Neural cell (in vitro differentiated cells): ENCODE results near the gene TMUB1. TPM values are rescaled to one million over a fixed set of nuclear protein-coding genes. Genes with fewer than 3 reads are reported as not detected.
A peak's percentile ranks its signal among the peaks of the same experiment; 100 is the strongest.

Experiments used
- H2AFZ ChIP-seq: fragments of 200-600, 300-800 bp; sonication (generic), shearing (Covaris generic); 2 replicates; pipeline ENCODE4 v1.6.0; 2014; ENCODE audit warnings: low read depth, mild to moderate bottlenecking, antibody characterized with exemption, low read length, moderate library complexity
- H3F3A ChIP-seq: fragments of 200-600 bp; shearing (Covaris generic); 2 replicates; pipeline ENCODE4 v1.6.1; 2016; ENCODE audit warnings: mild to moderate bottlenecking, moderate library complexity, mixed read lengths, antibody characterized with exemption, low read length; ENCODE audit not compliant: insufficient read depth, poor library complexity, severe bottlenecking
- H3K27ac ChIP-seq: fragments of 200-600, 300-800 bp; sonication (generic), shearing (Covaris generic); 2 replicates; pipeline ENCODE4 v1.5.1; 2014; ENCODE audit warnings: mild to moderate bottlenecking, low read length, moderate library complexity
- H3K27me3 ChIP-seq: fragments of 300-800, 200-600 bp; sonication (generic), shearing (Covaris generic); 2 replicates; pipeline ENCODE4 v1.6.0; 2014; ENCODE audit warnings: mild to moderate bottlenecking, low read depth, low read length, moderate library complexity; ENCODE audit not compliant: insufficient read depth
- H3K36me3 ChIP-seq: fragments of 300-800, 200-600 bp; sonication (generic), shearing (Covaris generic); 2 replicates; pipeline ENCODE4 v1.5.1; 2014; ENCODE audit warnings: mild to moderate bottlenecking, antibody characterized with exemption, low read length, moderate library complexity; ENCODE audit not compliant: insufficient read depth
- H3K4me2 ChIP-seq: fragments of 300-800, 200-600 bp; sonication (generic), shearing (Covaris generic); 2 replicates; pipeline ENCODE4 v1.6.0; 2014; ENCODE audit warnings: mild to moderate bottlenecking, low read length
- H3K4me3 ChIP-seq: fragments of 300-800, 200-600 bp; sonication (generic), shearing (Covaris generic); 2 replicates; pipeline ENCODE4 v1.5.1; 2014; ENCODE audit warnings: mild to moderate bottlenecking, low read length, moderate library complexity
- H3K79me2 ChIP-seq: fragments of 200-600 bp; shearing (Covaris generic); replicated peaks from 2 replicates; pipeline ENCODE4 v1.6.0; 2014; ENCODE audit warnings: mild to moderate bottlenecking, low read length, moderate library complexity; ENCODE audit not compliant: insufficient read depth
- H3K9ac ChIP-seq: fragments of 300-800, 200-600 bp; sonication (generic), shearing (Covaris generic); 2 replicates; pipeline ENCODE4 v1.6.1; 2016; ENCODE audit warnings: mild to moderate bottlenecking, low read length, mixed read lengths
- H3K9me2 ChIP-seq: fragments of 200-600 bp; shearing (Covaris generic); 2 replicates; pipeline ENCODE4 v1.6.1; 2016; ENCODE audit warnings: mild to moderate bottlenecking, low read length, mixed read lengths; ENCODE audit not compliant: insufficient read depth
- H3K9me3 ChIP-seq: fragments of 200-600, 300-800 bp; sonication (generic), shearing (Covaris generic); 2 replicates; pipeline ENCODE4 v1.6.1; 2016; ENCODE audit warnings: mild to moderate bottlenecking, mixed run types, low read length, moderate library complexity, mixed read lengths
- H4K20me1 ChIP-seq: fragments of 200-600 bp; shearing (Covaris generic); 2 replicates; pipeline ENCODE4 v1.6.1; 2016; ENCODE audit warnings: mild to moderate bottlenecking, mixed run types; ENCODE audit not compliant: insufficient read depth
- EP300 ChIP-seq: fragments of 450-650 bp; conservative IDR thresholded peaks from 2 replicates; pipeline ENCODE4 v1.6.1; 2014; ENCODE audit warnings: antibody characterized with exemption, mild to moderate bottlenecking, moderate library complexity; ENCODE audit not compliant: poor library complexity, severe bottlenecking
- EZH2 ChIP-seq: fragments of 200-600, 300-800 bp; shearing (Covaris generic), sonication (generic); IDR thresholded peaks from 2 replicates; pipeline ENCODE4 v1.6.1; 2014; ENCODE audit warnings: antibody characterized with exemption, low read length, borderline replicate concordance, mild to moderate bottlenecking; ENCODE audit not compliant: insufficient read depth, poor library complexity, severe bottlenecking
- MXI1 ChIP-seq: fragments of 450-650 bp; conservative IDR thresholded peaks from 2 replicates; pipeline ENCODE4 v1.6.1; 2014; ENCODE audit warnings: antibody characterized with exemption, mild to moderate bottlenecking; ENCODE audit not compliant: poor library complexity, severe bottlenecking
- POLR2AphosphoS5 ChIP-seq: IDR thresholded peaks from 2 replicates; pipeline ENCODE4 v1.6.1; 2012
- RAD21 ChIP-seq: fragments of 450-650 bp; conservative IDR thresholded peaks from 2 replicates; pipeline ENCODE4 v1.6.1; 2014; ENCODE audit warnings: antibody characterized with exemption, mild to moderate bottlenecking, moderate library complexity
- SMC3 ChIP-seq: fragments of 450-650 bp; conservative IDR thresholded peaks from 2 replicates; pipeline ENCODE4 v1.6.1; 2014; ENCODE audit warnings: antibody characterized with exemption, mild to moderate bottlenecking, moderate library complexity; ENCODE audit not compliant: poor library complexity
- TAF1 ChIP-seq: IDR thresholded peaks from 2 replicates; pipeline ENCODE4 v1.6.1; 2012; ENCODE audit warnings: low read depth
- polyA plus RNA-seq: library from polyadenylated mRNA; depleted of rRNA; stranded (reverse); fragments of >200 nt; gene quantifications from 2 replicates; pipeline ENCODE4 v1.2.3, GENCODE V29; 2014
- TF ChIP-seq, protein P1 (sequence below): fragments of 450-650 bp; IDR thresholded peaks from 2 replicates; pipeline ENCODE4 v1.5.1; 2014; ENCODE audit warnings: antibody characterized with exemption, mild to moderate bottlenecking, moderate library complexity; ENCODE audit not compliant: poor library complexity, severe bottlenecking
- TF ChIP-seq, protein P2 (sequence below): IDR thresholded peaks from 2 replicates; pipeline ENCODE4 v1.6.1; 2012; ENCODE audit warnings: borderline replicate concordance

The TMUB1 gene
- polyA plus RNA-seq, 1 donor from 2014 or later: 35.2 TPM

DNA sequence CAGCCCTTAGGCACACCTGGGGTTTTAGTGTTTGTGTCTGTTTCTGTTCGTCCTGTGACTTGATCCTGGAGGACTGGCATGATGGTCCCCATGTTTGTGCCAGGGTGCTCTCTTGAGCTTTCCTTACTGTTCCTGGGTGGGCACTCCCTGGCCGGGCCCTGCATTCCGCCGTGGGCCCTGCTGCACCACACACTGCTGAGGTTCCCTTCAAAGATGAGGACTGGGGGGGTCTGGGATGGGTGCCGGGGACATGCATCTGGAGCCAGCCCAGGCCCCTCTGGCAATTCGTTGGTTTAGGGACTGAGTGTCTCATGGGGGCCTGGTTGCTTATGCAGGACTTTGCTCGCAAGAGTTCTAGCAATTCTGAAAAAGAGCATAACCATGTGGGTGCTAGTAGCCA, 7.7 kb upstream of the TMUB1 start:
- H3K36me3 ChIP-seq: no peaks in the 10 kb centered on the region
- H3K27me3 ChIP-seq: no peaks in the 10 kb centered on the region
- H4K20me1 ChIP-seq: peaks cover 46% of the 10 kb centered on the region
- H3K4me2 ChIP-seq: no peak overlapping the region
- no peak overlapping the region for H3K9ac ChIP-seq
- TF ChIP-seq, protein P1, sequence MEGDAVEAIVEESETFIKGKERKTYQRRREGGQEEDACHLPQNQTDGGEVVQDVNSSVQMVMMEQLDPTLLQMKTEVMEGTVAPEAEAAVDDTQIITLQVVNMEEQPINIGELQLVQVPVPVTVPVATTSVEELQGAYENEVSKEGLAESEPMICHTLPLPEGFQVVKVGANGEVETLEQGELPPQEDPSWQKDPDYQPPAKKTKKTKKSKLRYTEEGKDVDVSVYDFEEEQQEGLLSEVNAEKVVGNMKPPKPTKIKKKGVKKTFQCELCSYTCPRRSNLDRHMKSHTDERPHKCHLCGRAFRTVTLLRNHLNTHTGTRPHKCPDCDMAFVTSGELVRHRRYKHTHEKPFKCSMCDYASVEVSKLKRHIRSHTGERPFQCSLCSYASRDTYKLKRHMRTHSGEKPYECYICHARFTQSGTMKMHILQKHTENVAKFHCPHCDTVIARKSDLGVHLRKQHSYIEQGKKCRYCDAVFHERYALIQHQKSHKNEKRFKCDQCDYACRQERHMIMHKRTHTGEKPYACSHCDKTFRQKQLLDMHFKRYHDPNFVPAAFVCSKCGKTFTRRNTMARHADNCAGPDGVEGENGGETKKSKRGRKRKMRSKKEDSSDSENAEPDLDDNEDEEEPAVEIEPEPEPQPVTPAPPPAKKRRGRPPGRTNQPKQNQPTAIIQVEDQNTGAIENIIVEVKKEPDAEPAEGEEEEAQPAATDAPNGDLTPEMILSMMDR: no peak
- TF ChIP-seq MXI1 (no peak), EZH2 (no peak), TAF1 (no peak), POLR2AphosphoS5 (no peak), EP300 (no peak), SMC3 (no peak), RAD21 (no peak)
- TF ChIP-seq, protein P2, sequence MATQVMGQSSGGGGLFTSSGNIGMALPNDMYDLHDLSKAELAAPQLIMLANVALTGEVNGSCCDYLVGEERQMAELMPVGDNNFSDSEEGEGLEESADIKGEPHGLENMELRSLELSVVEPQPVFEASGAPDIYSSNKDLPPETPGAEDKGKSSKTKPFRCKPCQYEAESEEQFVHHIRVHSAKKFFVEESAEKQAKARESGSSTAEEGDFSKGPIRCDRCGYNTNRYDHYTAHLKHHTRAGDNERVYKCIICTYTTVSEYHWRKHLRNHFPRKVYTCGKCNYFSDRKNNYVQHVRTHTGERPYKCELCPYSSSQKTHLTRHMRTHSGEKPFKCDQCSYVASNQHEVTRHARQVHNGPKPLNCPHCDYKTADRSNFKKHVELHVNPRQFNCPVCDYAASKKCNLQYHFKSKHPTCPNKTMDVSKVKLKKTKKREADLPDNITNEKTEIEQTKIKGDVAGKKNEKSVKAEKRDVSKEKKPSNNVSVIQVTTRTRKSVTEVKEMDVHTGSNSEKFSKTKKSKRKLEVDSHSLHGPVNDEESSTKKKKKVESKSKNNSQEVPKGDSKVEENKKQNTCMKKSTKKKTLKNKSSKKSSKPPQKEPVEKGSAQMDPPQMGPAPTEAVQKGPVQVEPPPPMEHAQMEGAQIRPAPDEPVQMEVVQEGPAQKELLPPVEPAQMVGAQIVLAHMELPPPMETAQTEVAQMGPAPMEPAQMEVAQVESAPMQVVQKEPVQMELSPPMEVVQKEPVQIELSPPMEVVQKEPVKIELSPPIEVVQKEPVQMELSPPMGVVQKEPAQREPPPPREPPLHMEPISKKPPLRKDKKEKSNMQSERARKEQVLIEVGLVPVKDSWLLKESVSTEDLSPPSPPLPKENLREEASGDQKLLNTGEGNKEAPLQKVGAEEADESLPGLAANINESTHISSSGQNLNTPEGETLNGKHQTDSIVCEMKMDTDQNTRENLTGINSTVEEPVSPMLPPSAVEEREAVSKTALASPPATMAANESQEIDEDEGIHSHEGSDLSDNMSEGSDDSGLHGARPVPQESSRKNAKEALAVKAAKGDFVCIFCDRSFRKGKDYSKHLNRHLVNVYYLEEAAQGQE: no peak
- peaks cover 3% of the 10 kb centered on the region for H3F3A ChIP-seq
- H2AFZ ChIP-seq: no peak overlapping the region
- no peak overlapping the region for H3K4me3 ChIP-seq
- H3K9me2 ChIP-seq: no peaks in the 10 kb centered on the region
- H3K27ac ChIP-seq: no peak overlapping the region
- no peaks in the 10 kb centered on the region for H3K9me3 ChIP-seq
- peaks cover 77% of the 10 kb centered on the region for H3K79me2 ChIP-seq

DNA sequence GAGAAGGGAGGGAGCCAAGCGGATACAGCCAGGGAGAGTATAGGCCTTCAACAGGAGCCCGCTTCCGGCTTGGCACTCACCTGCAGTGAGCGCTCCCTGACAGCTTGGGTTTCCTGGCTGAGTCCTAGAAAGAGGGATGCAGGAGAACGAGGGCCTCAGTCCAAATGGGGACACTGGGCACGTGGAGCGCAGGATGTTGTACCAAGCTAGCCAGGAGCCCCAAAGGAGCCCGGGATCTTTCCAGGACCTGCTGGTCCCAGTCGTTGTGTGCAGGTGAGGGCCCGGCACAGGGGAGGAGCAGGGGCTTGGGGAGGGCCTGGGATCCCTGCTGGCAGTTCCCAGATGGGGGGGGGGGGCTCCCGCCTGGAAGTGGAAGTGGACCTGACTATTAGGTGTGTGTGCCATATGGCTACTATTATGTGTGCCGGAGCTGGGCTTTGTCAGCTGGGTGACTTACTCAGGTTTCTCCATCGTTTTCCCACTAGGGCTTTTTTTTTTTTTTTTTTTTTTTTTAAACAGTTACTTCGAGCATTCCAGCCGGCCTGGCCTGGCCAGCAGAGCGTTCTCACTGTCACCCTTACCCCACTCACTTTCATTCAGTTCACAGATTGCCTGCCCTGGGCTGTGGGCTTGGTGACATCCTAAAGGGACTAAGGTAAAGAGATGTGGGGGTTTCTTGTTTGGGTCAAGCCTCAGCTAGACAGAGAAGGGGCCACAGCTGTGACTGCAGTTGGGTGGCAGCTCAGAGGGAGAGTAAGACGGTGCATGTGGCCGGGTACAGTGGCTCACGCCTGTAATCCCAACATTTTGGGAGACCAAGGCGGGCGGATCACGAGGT, 6.8 kb upstream of the TMUB1 start:
- H3K9me3 ChIP-seq: no peaks in the 10 kb centered on the region
- no peaks in the 10 kb centered on the region for H3K27me3 ChIP-seq
- H3K9me2 ChIP-seq: no peaks in the 10 kb centered on the region
- H3K4me2 ChIP-seq: peak overlapping the region; percentile 93
- no peak overlapping the region for H3K27ac ChIP-seq
- no peak overlapping the region for H2AFZ ChIP-seq
- TF ChIP-seq EP300 (no peak), EZH2 (no peak), SMC3 (no peak), TAF1 (no peak), RAD21 (no peak)
- TF ChIP-seq, protein P2: no peak
- H3K9ac ChIP-seq: peak overlapping the region; percentile 94
- H3K79me2 ChIP-seq: peaks cover 68% of the 10 kb centered on the region
- H4K20me1 ChIP-seq: peaks cover 43% of the 10 kb centered on the region
- peak overlapping the region; percentile 91 for H3K4me3 ChIP-seq
- no peaks in the 10 kb centered on the region for H3K36me3 ChIP-seq
- peaks cover 3% of the 10 kb centered on the region for H3F3A ChIP-seq
